Measurements from ENCODE around the gene VPS13A.

The VPS13A gene

GRCh38 chr9:77177143-77177893 is at the start of gene VPS13A:
TSS of gene VPS13A (plus strand) at chr9:77177534. CDS start at chr9:77177705, 171 bp downstream.
- DNase-seq (ENCODE audit: low spot score) = peak; percentile 94
- in situ Hi-C loops (cut with MboI; ENCODE audit: low pct_unique_long_range_greater_than_20kb, low sequenced_read_pairs, unreplicated experiment) = no loop called here
- TF ChIP-seq CTCF (IDR thresholded peaks at IDR 0.05; ENCODE audit: extremely low read depth, insufficient read depth, missing control alignments) = peak; percentile 41

GRCh38 chr9:77128125-77128789 is 49.1 kb upstream of the VPS13A start:
- no peak for TF ChIP-seq CTCF (IDR thresholded peaks at IDR 0.05; ENCODE audit: extremely low read depth, insufficient read depth, missing control alignments)
- DNase-seq (ENCODE audit: low spot score) = no peak
- in situ Hi-C loops (cut with MboI; ENCODE audit: low pct_unique_long_range_greater_than_20kb, low sequenced_read_pairs, unreplicated experiment) = loop anchor here (25.0 kb wide), 1 partner anchor 316 kb away; no protein-coding TSS in a partner anchor

- DNase-seq (ENCODE audit: low spot score) = no peak
- in situ Hi-C loops (cut with MboI; ENCODE audit: low pct_unique_long_range_greater_than_20kb, low sequenced_read_pairs, unreplicated experiment) = loop anchor here (25.0 kb wide), 1 partner anchor 319 kb away; no protein-coding TSS in a partner anchor
- no peak for TF ChIP-seq CTCF (IDR thresholded peaks at IDR 0.05; ENCODE audit: extremely low read depth, insufficient read depth, missing control alignments)
These were observed 45.9 kb upstream of the VPS13A start for GRCh38 chr9:77131399-77131798.

GRCh38 chr9:77133011-77133410 is 44.3 kb upstream of the VPS13A start:
- in situ Hi-C loops (cut with MboI; ENCODE audit: low pct_unique_long_range_greater_than_20kb, low sequenced_read_pairs, unreplicated experiment) = loop anchor here (25.0 kb wide), 1 partner anchor 321 kb away; no protein-coding TSS in a partner anchor
- DNase-seq (ENCODE audit: low spot score) = no peak
- no peak for TF ChIP-seq CTCF (IDR thresholded peaks at IDR 0.05; ENCODE audit: extremely low read depth, insufficient read depth, missing control alignments)

- no peak for TF ChIP-seq CTCF (IDR thresholded peaks at IDR 0.05; ENCODE audit: extremely low read depth, insufficient read depth, missing control alignments)
- in situ Hi-C loops (cut with MboI; ENCODE audit: low pct_unique_long_range_greater_than_20kb, low sequenced_read_pairs, unreplicated experiment) = loop anchor here (25.0 kb wide), 1 partner anchor 330 kb away; no protein-coding TSS in a partner anchor
- DNase-seq (ENCODE audit: low spot score) = no peak
These were observed 35.0 kb upstream of the VPS13A start for GRCh38 chr9:77142366-77142765.

- no peak for DNase-seq (ENCODE audit: low spot score)
- TF ChIP-seq CTCF (IDR thresholded peaks at IDR 0.05; ENCODE audit: extremely low read depth, insufficient read depth, missing control alignments) = no peak
- in situ Hi-C loops (cut with MboI; ENCODE audit: low pct_unique_long_range_greater_than_20kb, low sequenced_read_pairs, unreplicated experiment) = loop anchor here (25.0 kb wide), 2 partner anchors 337 to 338 kb away; no protein-coding TSS in a partner anchor
These were observed 27.5 kb upstream of the VPS13A start for GRCh38 chr9:77149879-77150278.
